NCI-H2171 treated with DMSO at 0.1 percent for 48 hours (cell line): Measurements from ENCODE around the gene DUSP8.
A peak's percentile ranks its signal among the peaks of the same experiment; 100 is the strongest.

ENCODE experiments used
- DNase-seq: peaks from one replicate; lab custom pipeline; 2025; lab: John Stamatoyannopoulos, UW

The DUSP8 gene

GRCh38 chr11:1565173-1565903 lies 6.7 kb downstream of the DUSP8 start:
- no peak for DNase-seq

GRCh38 chr11:1564535-1565172 lies 7.4 kb downstream of the DUSP8 start:
- peak; percentile 65 for DNase-seq

- peak; percentile 70 for DNase-seq
Observed at GRCh38 chr11:1563697-1564534, 8.2 kb downstream of the DUSP8 start.

GRCh38 chr11:1563149-1563638 lies 8.9 kb downstream of the DUSP8 start:
- DNase-seq, result no peak

- no peak for DNase-seq
Observed at GRCh38 chr11:1562469-1563148, 9.5 kb downstream of the DUSP8 start.

- no peak for DNase-seq
Observed at GRCh38 chr11:1561955-1562354, 10.1 kb downstream of the DUSP8 start.

GRCh38 chr11:1561266-1561665 lies 10.8 kb downstream of the DUSP8 start:
- DNase-seq, result no peak

GRCh38 chr11:1560649-1561251 lies 11.3 kb downstream of the DUSP8 start:
- no peak for DNase-seq

- DNase-seq, result no peak
Observed at GRCh38 chr11:1560002-1560648, 11.9 kb downstream of the DUSP8 start.

GRCh38 chr11:1559111-1559951 lies 12.7 kb downstream of the DUSP8 start:
- no peak for DNase-seq

- DNase-seq, result no peak
Observed at GRCh38 chr11:1558775-1559110, 13.3 kb downstream of the DUSP8 start.

- no peak for DNase-seq
Observed at GRCh38 chr11:1557904-1558774, 13.9 kb downstream of the DUSP8 start.

- DNase-seq, result no peak
Observed at GRCh38 chr11:1557051-1557884, 14.8 kb downstream of the DUSP8 start.

GRCh38 chr11:1556278-1556902 lies 15.7 kb downstream of the DUSP8 start:
- DNase-seq, result no peak

GRCh38 chr11:1555713-1556153 lies 16.3 kb downstream of the DUSP8 start:
- no peak for DNase-seq

GRCh38 chr11:1554981-1555712 lies 16.9 kb downstream of the DUSP8 start:
- DNase-seq, result no peak
